Progenitor cell of endocrine pancreas (in vitro differentiated cells): ENCODE measurements around the gene VSIR. TPM values are rescaled to one million over a fixed set of nuclear protein-coding genes. Genes with fewer than 3 reads are reported as not detected.
A peak's percentile ranks its signal among the peaks of the same experiment; 100 is the strongest.

Experiments used
- DNase-seq: peaks from one replicate; pipeline ENCODE4 v3.0.0; 2021; ENCODE audit warnings: low spot score; ENCODE audit not compliant: unreplicated experiment
- H3K27ac Mint-ChIP-seq: 2 replicates; pipeline ENCODE4 v1.8.0; 2021; ENCODE audit warnings: mild to moderate bottlenecking, moderate library complexity, mixed read lengths
- H3K27me3 Mint-ChIP-seq: 2 replicates; pipeline ENCODE4 v1.8.0; 2021; ENCODE audit warnings: mixed read lengths
- H3K36me3 Mint-ChIP-seq: 2 replicates; pipeline ENCODE4 v1.8.0; 2022; ENCODE audit warnings: mixed read lengths; ENCODE audit not compliant: insufficient read depth
- H3K4me1 Mint-ChIP-seq: 2 replicates; pipeline ENCODE4 v1.8.0; 2021; ENCODE audit warnings: low read depth, mixed read lengths
- H3K4me3 Mint-ChIP-seq: 2 replicates; pipeline ENCODE4 v1.8.0; 2021; ENCODE audit warnings: low read depth, mild to moderate bottlenecking, moderate library complexity, mixed read lengths
- H3K9me3 Mint-ChIP-seq: 2 replicates; pipeline ENCODE4 v1.8.0; 2021; ENCODE audit warnings: low read depth, mixed read lengths
- CTCF ChIP-seq: fragments of 200-600 bp; sonication (generic); IDR thresholded peaks from one replicate; pipeline ENCODE4 v1.5.0; 2021; ENCODE audit warnings: antibody characterized with exemption, mild to moderate bottlenecking; ENCODE audit not compliant: unreplicated experiment
- total RNA-seq: library from RNA; stranded (reverse); gene quantifications from 2 replicates; pipeline ENCODE4 v1.2.1, GENCODE V29; 2021

Gene VSIR
- total RNA-seq, 1 donor from 2014 or later, result 2.6 TPM

- peak overlapping the region; percentile 95 for H3K27ac Mint-ChIP-seq
- DNase-seq, result no peak
- peaks cover 16% of the 10 kb centered on the region for H3K4me1 Mint-ChIP-seq
- no peak overlapping the region for H3K4me3 Mint-ChIP-seq
- H3K36me3 Mint-ChIP-seq, result no peaks in the 10 kb centered on the region
- peaks cover 14% of the 10 kb centered on the region for H3K27me3 Mint-ChIP-seq
- no peak for TF ChIP-seq CTCF
- no peaks in the 10 kb centered on the region for H3K9me3 Mint-ChIP-seq
Observed at GRCh38 chr10:71767420-71768035, 5.8 kb downstream of the VSIR start.

- peaks cover 16% of the 10 kb centered on the region for H3K4me1 Mint-ChIP-seq
- DNase-seq, result no peak
Observed at GRCh38 chr10:71766717-71767419, 6.5 kb downstream of the VSIR start.

GRCh38 chr10:71765906-71766716, 7.2 kb downstream of the VSIR start:
- peak overlapping the region; percentile 95 for H3K27ac Mint-ChIP-seq
- DNase-seq, result no peak
- no peaks in the 10 kb centered on the region for H3K9me3 Mint-ChIP-seq
- H3K4me3 Mint-ChIP-seq, result no peak overlapping the region
- no peaks in the 10 kb centered on the region for H3K36me3 Mint-ChIP-seq
- H3K27me3 Mint-ChIP-seq, result peaks cover 8% of the 10 kb centered on the region
- TF ChIP-seq CTCF, result no peak
- peaks cover 16% of the 10 kb centered on the region for H3K4me1 Mint-ChIP-seq

More at GRCh38 chr10:71766717-71767419, 6.5 kb downstream of the VSIR start:
- Mint-ChIP-seq H3K27me3 (peaks cover 8% of the 10 kb centered on the region), H3K27ac (peak overlapping the region; percentile 95), H3K36me3 (no peaks in the 10 kb centered on the region), H3K9me3 (no peaks in the 10 kb centered on the region), H3K4me3 (peak overlapping the region; percentile 23)
- TF ChIP-seq CTCF, result no peak

- no peak for DNase-seq
- no peak overlapping the region for H3K4me3 Mint-ChIP-seq
- TF ChIP-seq CTCF, result no peak
- H3K9me3 Mint-ChIP-seq, result no peaks in the 10 kb centered on the region
- H3K4me1 Mint-ChIP-seq, result peaks cover 16% of the 10 kb centered on the region
- H3K27ac Mint-ChIP-seq, result no peak overlapping the region
- peaks cover 8% of the 10 kb centered on the region for H3K27me3 Mint-ChIP-seq
- no peaks in the 10 kb centered on the region for H3K36me3 Mint-ChIP-seq
Observed at GRCh38 chr10:71765176-71765904, 8.0 kb downstream of the VSIR start.
